B cell (primary cell): ENCODE results near the gene STX12. TPM values are rescaled to one million over a fixed set of nuclear protein-coding genes. Genes with fewer than 3 reads are reported as not detected.

Experiments used
- ATAC-seq: fragments of 200-7000 bp; cut with Tn5 transposase; one replicate; pipeline ENCODE4 v1.10.0; 2021; ENCODE audit warnings: low read depth, mild to moderate bottlenecking, moderate number of reproducible peaks, moderate library complexity
- CTCF ChIA-PET: fragments of 350-600 bp; sonication (Branson Sonifier 250); formaldehyde crosslinking; loops from one replicate; lab custom pipeline; 2021; ENCODE audit warnings: antibody characterized with exemption, inconsistent platforms; lab: Charles Lee
- POLR2A ChIA-PET: fragments of 350-600 bp; sonication (Branson Sonifier 250); formaldehyde crosslinking; loops from one replicate; lab custom pipeline; 2021; ENCODE audit warnings: antibody characterized with exemption; lab: Charles Lee
- DNase-seq: peaks from one replicate; pipeline ENCODE4 v3.0.0; 2013
- H2AFZ ChIP-seq: 2 replicates; pipeline ENCODE4 v1.6.1; 2012; ENCODE audit warnings: mild to moderate bottlenecking, low read depth, low read length; ENCODE audit not compliant: insufficient read depth, poor library complexity, severe bottlenecking
- H3K27ac ChIP-seq, 2 donors: 1 replicate in 1 of 2; 2 replicates in 1 of 2; pipeline ENCODE4 v1.5.1; 2012 to 2013; ENCODE audit warnings: low read length in 2 of 2, mild to moderate bottlenecking in 2 of 2, moderate library complexity in 1 of 2
- H3K27me3 ChIP-seq, 4 experiments: fragments of 200-600 bp in 1 of 4; sonication (generic) in 1 of 4; replicated peaks in 1 of 4; 1 replicate in 2 of 4; 2 replicates in 2 of 4; pipeline versions ENCODE4 v1.6.1 to v1.7.0; 2013 to 2016; ENCODE audit warnings: low read length in 3 of 4, mild to moderate bottlenecking in 2 of 4, mixed read lengths in 1 of 4, moderate library complexity in 1 of 4; ENCODE audit not compliant: insufficient read depth in 4 of 4, control insufficient read depth in 3 of 4; ENCODE audit errors: control extremely low read depth in 1 of 4
- H3K36me3 ChIP-seq, 2 experiments: replicated peaks in 1 of 2; 1 replicate in 1 of 2; 2 replicates in 1 of 2; pipeline versions ENCODE4 v1.6.1 to v1.7.1; 2013; ENCODE audit warnings: low read length in 1 of 2; ENCODE audit not compliant: insufficient read depth in 2 of 2, control insufficient read depth in 1 of 2; ENCODE audit errors: control extremely low read depth in 1 of 2, extremely low read depth in 1 of 2
- H3K4me1 ChIP-seq, 2 donors: fragments of 200-600 bp in 1 of 2; sonication (generic) in 1 of 2; 1 replicate in 1 of 2; 2 replicates in 1 of 2; pipeline versions ENCODE4 v1.5.1 to v1.6.1; 2013 to 2017; ENCODE audit warnings: low read length in 2 of 2; ENCODE audit not compliant: control insufficient read depth in 2 of 2, insufficient read depth in 2 of 2
- H3K4me2 ChIP-seq: replicated peaks from 2 replicates; pipeline ENCODE3; 2012; ENCODE audit warnings: mild to moderate bottlenecking, low read depth, low read length; ENCODE audit not compliant: poor library complexity, severe bottlenecking
- H3K4me3 ChIP-seq, 5 experiments: fragments of 200-600 bp in 1 of 5; sonication (generic) in 1 of 5; 1 replicate in 3 of 5; 2 replicates in 2 of 5; pipeline versions ENCODE4 v1.5.1 to v1.7.0; 2011 to 2016; ENCODE audit warnings: low read length in 4 of 5, mild to moderate bottlenecking in 4 of 5, low read depth in 2 of 5, control low read depth in 1 of 5, moderate library complexity in 1 of 5; ENCODE audit not compliant: insufficient read depth in 1 of 5; ENCODE audit errors: control extremely low read depth in 1 of 5, extremely low read depth in 1 of 5
- H3K79me2 ChIP-seq: fragments of 200-600 bp; sonication (generic); one replicate; pipeline ENCODE4 v1.6.0; 2016; ENCODE audit warnings: low read length; ENCODE audit not compliant: control insufficient read depth, insufficient read depth
- H3K9ac ChIP-seq: fragments of 200-600 bp; sonication (generic); 2 replicates; pipeline ENCODE4 v1.6.1; 2017; ENCODE audit warnings: mild to moderate bottlenecking, low read length, moderate library complexity
- H3K9me3 ChIP-seq, 3 donors: one replicate each; pipeline versions ENCODE4 v1.6.1 to v1.7.1; 2013; ENCODE audit warnings: low read length in 2 of 3; ENCODE audit not compliant: control insufficient read depth in 2 of 3, insufficient read depth in 1 of 3; ENCODE audit errors: control extremely low read depth in 1 of 3
- H4K20me1 ChIP-seq: 2 replicates; pipeline ENCODE4 v1.6.0; 2012; ENCODE audit warnings: mild to moderate bottlenecking, low read length; ENCODE audit not compliant: insufficient read depth, control insufficient read depth, poor library complexity, severe bottlenecking
- H3K27ac Mint-ChIP-seq: one replicate; pipeline ENCODE4 v1.8.0; 2021; ENCODE audit warnings: mixed read lengths
- H3K27me3 Mint-ChIP-seq: one replicate; pipeline ENCODE4 v1.8.0; 2021; ENCODE audit warnings: mixed read lengths
- H3K4me1 Mint-ChIP-seq: one replicate; pipeline ENCODE4 v1.8.0; 2021; ENCODE audit warnings: mixed read lengths
- H3K4me3 Mint-ChIP-seq: one replicate; pipeline ENCODE4 v1.8.0; 2021; ENCODE audit warnings: mixed read lengths
- H3K9me3 Mint-ChIP-seq: one replicate; pipeline ENCODE4 v1.8.0; 2022; ENCODE audit warnings: mixed read lengths; ENCODE audit not compliant: insufficient read depth
- EZH2 ChIP-seq: IDR thresholded peaks from 2 replicates; pipeline ENCODE4 v1.6.1; 2012; ENCODE audit warnings: borderline replicate concordance, low read depth, mild to moderate bottlenecking, moderate library complexity, low read length; ENCODE audit not compliant: insufficient read depth, poor library complexity, severe bottlenecking
- WGBS: methylation state at CpG from one replicate; pipeline ENCODE4 v1.1.5; 2013; ENCODE audit warnings: missing lambda C conversion rate; ENCODE audit not compliant: insufficient coverage; 5-methylcytosine and 5-hydroxymethylcytosine counted together
- intact Hi-C: fragments of 100-400 bp; cut with micrococcal nuclease; formaldehyde crosslinking; loops from one replicate; pipeline ENCODE4 v1.10.0; 2022
- polyA plus RNA-seq: library from polyadenylated mRNA; depleted of rRNA; stranded (reverse); fragments of >200 nt; gene quantifications from 2 replicates; pipeline ENCODE4 v1.2.3, GENCODE V29; 2012
- total RNA-seq, 2 donors: library from RNA; stranded (reverse); fragments of 120-200 nt in 1 of 2; gene quantifications; 1 replicate in 1 of 2; 2 replicates in 1 of 2; pipeline versions ENCODE4 v1.2.3 to v1.2.4, GENCODE V29; 2013 to 2022
- TF ChIP-seq, protein P1 (sequence below): fragments of 200-600 bp; IDR thresholded peaks from one replicate; pipeline ENCODE4 v1.8.0; 2022; ENCODE audit warnings: antibody characterized with exemption, mild to moderate bottlenecking

STX12 gene
- total and polyA plus RNA-seq, 2 donors (not counting 1 experiment from before 2014, with no cell fraction given) = 20.5 to 36.4 TPM

DNA sequence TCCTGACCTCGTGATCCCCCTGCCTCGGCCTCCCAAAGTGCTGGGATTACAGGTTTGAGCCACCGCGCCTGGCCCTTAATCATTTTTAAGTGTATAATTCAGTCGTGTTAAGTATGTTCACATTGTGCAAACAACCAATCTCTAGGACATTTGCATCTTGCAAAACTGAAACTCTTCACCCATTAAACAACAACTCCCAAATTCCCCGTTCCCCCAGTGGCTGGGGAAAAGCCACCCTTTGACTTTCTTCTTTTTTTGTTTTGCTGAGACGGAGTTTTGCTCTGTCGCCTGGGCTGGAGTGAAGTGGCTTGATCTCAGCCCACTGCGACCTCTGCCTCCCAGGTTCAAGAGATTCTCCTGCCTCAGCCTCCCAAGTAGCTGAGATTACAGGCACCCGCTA, 92.8 kb downstream of the STX12 start:
- H3K4me3 ChIP-seq = no peak overlapping the region
- ATAC-seq (no peak), DNase-seq (peak; percentile 8)
- peak overlapping the region; percentile 71 for H3K27ac Mint-ChIP-seq
- POLR2A ChIA-PET = interaction anchor here (0.7 to 1.2 kb wide), 2 partner anchors 9 to 19 kb away, joined by 8 to 15 read pairs; no protein-coding TSS in a partner anchor
- H3K9me3 Mint-ChIP-seq = no peaks in the 10 kb centered on the region
- H3K36me3 ChIP-seq = no peaks in the 10 kb centered on the region
- no peaks in the 10 kb centered on the region for H4K20me1 ChIP-seq
- no peaks in the 10 kb centered on the region for H3K27me3 ChIP-seq
- CTCF ChIA-PET = interaction anchor here (0.7 kb wide), 1 partner anchor 94 kb away, joined by 3 read pairs; no protein-coding TSS in a partner anchor
- H3K4me3 Mint-ChIP-seq = no peak overlapping the region
- peaks cover 60% of the 10 kb centered on the region for H3K4me1 Mint-ChIP-seq
- no peaks in the 10 kb centered on the region for H3K27me3 Mint-ChIP-seq
- H3K9ac ChIP-seq = no peak overlapping the region
- no peak overlapping the region for H3K27ac ChIP-seq
- TF ChIP-seq, protein P1, sequence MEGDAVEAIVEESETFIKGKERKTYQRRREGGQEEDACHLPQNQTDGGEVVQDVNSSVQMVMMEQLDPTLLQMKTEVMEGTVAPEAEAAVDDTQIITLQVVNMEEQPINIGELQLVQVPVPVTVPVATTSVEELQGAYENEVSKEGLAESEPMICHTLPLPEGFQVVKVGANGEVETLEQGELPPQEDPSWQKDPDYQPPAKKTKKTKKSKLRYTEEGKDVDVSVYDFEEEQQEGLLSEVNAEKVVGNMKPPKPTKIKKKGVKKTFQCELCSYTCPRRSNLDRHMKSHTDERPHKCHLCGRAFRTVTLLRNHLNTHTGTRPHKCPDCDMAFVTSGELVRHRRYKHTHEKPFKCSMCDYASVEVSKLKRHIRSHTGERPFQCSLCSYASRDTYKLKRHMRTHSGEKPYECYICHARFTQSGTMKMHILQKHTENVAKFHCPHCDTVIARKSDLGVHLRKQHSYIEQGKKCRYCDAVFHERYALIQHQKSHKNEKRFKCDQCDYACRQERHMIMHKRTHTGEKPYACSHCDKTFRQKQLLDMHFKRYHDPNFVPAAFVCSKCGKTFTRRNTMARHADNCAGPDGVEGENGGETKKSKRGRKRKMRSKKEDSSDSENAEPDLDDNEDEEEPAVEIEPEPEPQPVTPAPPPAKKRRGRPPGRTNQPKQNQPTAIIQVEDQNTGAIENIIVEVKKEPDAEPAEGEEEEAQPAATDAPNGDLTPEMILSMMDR = no peak
- TF ChIP-seq EZH2 = no peak
- intact Hi-C loops = no loop called here
- peaks cover 47 to 60% of the 10 kb centered on the region in 2 donors for H3K4me1 ChIP-seq
- H3K79me2 ChIP-seq = no peaks in the 10 kb centered on the region
- no peaks in the 10 kb centered on the region for H3K9me3 ChIP-seq
- 78% methylated on average over 5 of the region's 10 CpGs for WGBS
- H3K4me2 ChIP-seq = no peak overlapping the region
- H2AFZ ChIP-seq = no peak overlapping the region

DNA sequence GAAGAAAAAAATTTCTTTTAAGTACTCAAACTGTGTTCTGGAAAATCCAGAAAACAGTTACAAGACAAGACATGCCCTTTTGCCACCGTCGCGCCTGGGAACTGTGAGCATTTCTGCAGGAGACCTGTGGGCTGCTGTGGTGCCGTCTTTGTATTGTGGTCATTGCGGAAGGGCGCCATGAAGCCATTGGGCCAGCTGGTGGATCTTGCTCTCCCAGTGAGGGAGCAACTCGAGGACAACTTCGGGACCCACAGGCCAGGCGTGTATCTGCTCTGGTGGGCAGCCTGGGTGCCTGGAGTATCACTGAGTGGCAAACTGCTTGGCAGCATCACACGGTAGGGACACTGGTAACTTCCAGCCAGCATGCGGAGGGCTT, 95.5 kb downstream of the STX12 start:
- peaks cover 48% of the 10 kb centered on the region for H3K4me1 Mint-ChIP-seq
- DNase-seq = no peak
- intact Hi-C loops = no loop called here
- H3K9me3 Mint-ChIP-seq = no peaks in the 10 kb centered on the region
- Histone ChIP-seq H3K36me3 (no peaks in the 10 kb centered on the region), H3K9me3 (no peaks in the 10 kb centered on the region), H3K4me2 (peak overlapping the region; percentile 79), H4K20me1 (no peaks in the 10 kb centered on the region), H3K9ac (no peak overlapping the region), H3K79me2 (peaks cover 6% of the 10 kb centered on the region), H3K27me3 (no peaks in the 10 kb centered on the region), H3K27ac (peak overlapping the region; percentile 62 to 72), H2AFZ (no peak overlapping the region), H3K4me3 (peak overlapping the region in 2 of 5 experiments; percentile 43 to 48), H3K4me1 (peaks cover 38 to 59% of the 10 kb centered on the region in 2 donors)
- H3K27me3 Mint-ChIP-seq = no peaks in the 10 kb centered on the region
- POLR2A ChIA-PET = no interaction called here
- peak overlapping the region; percentile 72 for H3K4me3 Mint-ChIP-seq
- TF ChIP-seq, protein P1 = no peak
- no peak for TF ChIP-seq EZH2
- 85% methylated on average over 11 of the region's 11 CpGs for WGBS
- peak overlapping the region; percentile 91 for H3K27ac Mint-ChIP-seq
- no peak for ATAC-seq
- CTCF ChIA-PET = no interaction called here
